Jurkat, Clone E6-1 (cell line): Measurements from ENCODE around the gene CDH23.

Experiments
- DNase-seq: peaks from one replicate; pipeline ENCODE4 v3.0.0-alpha.2; 2011; ENCODE audit warnings: low read depth, low spot score
- H3K4me3 ChIP-seq: 2 replicates; pipeline ENCODE4 v1.5.1; 2011; ENCODE audit warnings: mild to moderate bottlenecking, low read length, control low read depth, moderate library complexity

CDH23 gene

DNA sequence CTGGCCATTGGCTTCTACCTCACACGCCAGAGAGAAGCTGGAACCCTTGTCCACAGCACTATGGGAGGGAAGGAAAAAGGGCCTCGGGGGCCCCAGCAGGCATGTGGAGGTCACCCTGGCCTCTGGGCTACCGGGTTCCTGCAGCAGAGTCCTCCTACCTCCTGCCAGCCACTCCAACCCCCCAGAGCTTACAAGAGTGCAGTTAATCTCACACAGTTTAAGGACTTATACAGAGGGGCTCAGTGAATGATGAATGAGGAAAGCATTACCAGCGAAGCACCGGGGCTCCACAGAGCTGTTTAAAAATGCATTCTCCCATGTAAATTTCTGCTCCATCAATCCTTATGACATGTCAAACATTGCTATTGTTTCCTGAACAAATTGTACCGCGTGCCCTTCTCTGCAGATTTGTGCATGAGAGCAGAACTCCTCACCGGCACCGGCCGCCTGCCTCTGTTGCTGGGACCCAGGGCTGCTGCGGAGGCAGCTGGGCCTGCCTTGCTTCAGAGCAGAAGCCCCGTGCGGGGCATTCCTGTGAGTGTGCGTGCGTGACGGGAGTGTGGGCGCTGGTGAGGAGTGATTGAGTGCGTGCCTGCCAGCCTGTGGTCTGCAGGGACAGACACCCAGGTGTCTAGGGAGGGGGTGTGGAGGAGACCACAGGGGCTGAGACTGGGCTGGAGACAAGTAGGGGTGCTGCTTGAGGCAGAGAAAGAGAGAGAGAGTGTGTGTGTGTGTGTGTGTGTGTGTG, 270.1 kb downstream of the CDH23 start:
- no peak overlapping the region for H3K4me3 ChIP-seq
- DNase-seq: peak; percentile 42

DNA sequence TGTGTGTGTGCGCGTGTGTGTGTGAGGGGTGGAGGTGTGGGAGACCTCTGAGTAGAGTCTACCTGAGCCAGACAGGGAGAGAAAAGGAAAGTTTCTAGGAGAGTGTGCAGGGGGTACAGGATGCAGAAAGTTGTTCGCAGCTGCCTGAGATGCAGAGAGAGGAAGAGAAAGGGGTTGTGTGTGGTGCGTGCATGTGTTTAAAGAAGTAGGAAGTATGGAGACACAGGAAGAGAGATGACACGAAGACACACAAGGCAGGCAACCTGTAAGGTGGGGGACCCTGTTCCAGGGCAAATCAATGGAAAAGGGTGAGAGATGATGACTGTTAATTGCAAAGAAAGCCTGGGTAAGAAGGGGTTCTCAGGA, 270.6 kb downstream of the CDH23 start:
- no peak overlapping the region for H3K4me3 ChIP-seq
- peak; percentile 35 for DNase-seq

DNA sequence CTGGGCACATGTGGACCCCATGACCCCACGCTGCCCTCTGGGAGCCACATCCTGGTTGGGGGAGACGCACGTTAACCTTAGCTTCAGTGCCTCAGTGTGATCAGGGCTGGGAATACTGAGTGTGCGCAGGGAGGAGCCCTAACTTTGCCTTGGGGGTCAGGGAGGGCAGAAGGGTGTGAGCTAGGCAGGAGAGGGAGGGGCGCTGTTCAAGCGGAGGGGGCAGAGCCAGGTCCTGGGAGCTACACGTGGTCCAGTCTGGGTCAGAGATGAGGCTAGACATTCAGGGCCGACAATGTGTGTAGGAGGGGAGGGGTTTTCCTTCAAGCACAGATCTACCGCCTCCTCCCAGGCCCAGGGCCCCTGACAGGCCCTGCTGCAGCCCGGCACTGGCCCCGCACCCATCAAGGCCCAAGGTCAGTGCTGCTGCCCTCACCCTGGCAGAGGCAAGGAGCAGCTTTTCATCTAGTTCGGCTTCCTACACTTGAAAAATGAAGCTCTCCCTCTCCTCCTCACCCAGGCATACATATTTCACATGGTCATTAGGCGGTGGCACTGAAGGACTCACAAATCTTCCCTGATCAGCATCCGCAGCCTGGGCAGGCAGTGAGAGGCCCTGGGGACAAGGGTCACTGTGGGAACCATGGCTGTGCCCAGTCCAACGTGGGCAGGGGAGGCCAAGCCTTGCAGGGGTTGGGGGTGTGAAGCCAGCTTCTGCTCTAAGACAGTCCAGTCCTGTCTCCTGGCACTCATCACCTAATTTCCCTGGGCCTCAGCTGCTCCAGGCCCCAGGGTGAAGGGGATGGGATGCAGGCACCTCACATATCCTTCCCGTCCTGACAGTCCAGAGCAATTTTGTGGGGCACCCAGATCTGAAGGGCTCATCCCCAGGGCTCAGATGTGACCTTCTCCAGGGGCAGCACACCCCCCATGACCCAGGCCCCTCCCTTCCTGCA, 275.6 kb downstream of the CDH23 start:
- no peak overlapping the region for H3K4me3 ChIP-seq
- no peak for DNase-seq

DNA sequence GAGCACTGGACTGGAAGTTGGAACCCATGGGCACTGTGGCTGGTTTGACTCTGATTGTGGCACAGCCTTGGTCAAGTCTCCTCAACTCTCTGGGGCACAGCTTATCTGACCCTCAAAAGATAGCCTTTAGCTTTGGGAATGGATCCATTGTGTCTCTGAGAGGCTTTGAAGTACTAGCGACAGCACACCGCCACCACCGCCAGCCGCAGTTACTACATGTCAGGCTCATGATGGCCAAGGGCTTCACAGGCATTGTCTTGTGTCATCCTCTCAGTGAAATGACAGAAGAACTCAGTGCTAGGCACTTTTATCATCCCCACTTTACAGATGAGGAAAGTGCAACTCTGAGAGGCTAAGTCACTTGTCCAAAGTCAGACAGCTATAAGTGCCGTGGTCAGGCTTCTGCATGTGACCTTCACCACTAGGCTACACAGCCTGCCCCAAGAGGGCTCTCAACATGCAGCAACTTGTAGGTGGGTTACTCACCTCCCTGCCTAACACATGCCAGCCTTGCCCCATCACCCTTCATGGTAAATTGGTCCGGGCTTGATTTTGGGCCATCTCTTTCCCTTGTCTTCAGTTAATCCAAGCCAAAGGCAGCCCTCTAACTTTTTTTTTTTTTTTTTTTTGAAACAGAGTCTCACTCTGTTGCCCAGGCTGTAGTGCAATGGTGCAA, 278.7 kb downstream of the CDH23 start:
- no peak for DNase-seq
- H3K4me3 ChIP-seq: no peak overlapping the region

DNA sequence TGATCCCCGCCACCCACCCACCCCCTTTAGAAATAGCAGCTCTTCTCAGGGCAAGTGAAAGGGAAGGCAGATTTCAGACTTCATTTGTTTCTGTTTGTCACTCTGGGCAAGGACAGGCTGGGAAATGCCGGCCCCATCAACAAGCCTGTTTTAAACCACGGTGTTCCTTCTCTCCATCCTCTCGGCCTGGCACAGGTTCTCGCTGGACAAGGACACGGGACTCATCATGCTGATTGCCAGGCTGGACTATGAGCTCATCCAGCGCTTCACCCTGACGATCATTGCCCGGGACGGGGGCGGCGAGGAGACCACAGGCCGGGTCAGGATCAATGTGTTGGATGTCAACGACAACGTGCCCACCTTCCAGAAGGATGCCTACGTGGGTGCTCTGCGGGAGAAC, 280.5 kb downstream of the CDH23 start:
- no peak overlapping the region for H3K4me3 ChIP-seq

DNA sequence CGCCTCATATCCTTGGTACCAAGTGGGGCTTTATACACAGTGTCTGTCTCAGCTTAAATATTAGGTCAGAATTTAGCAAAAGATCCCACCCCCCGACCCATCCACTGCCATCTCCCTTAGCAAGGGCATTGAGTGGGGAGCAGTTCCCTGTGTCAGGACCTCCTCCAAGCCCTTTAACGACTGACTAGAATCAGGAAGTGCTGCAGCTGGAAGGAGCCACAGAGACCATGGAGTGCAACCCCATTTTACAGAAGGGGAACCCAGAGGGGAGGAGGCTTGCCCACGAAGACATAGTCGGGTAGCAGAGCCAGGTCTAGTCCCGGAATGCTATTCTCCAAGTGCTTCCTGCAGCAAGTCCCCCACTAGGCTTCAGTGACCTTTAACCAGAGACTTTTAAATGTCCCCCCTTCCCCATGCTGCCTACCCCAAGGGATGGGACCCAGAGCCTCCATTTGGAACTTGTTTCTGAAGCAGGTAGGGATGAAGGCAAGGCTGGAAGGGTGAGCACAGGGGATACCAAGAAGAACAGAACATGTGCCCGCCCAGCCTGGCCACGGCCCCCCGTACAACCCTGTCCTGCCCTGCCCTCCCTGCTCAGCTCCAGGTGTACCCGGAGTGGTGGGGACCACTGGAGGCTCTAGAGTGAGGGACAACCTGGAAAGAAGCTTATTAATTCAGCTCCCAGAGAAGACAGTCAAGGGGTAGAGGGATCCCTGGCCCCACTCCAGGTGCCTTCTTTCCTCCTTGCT, 281.5 kb downstream of the CDH23 start:
- DNase-seq: no peak
- no peak overlapping the region for H3K4me3 ChIP-seq

More for the DNA sequence above, 280.5 kb downstream of the CDH23 start:
- DNase-seq: no peak

DNA sequence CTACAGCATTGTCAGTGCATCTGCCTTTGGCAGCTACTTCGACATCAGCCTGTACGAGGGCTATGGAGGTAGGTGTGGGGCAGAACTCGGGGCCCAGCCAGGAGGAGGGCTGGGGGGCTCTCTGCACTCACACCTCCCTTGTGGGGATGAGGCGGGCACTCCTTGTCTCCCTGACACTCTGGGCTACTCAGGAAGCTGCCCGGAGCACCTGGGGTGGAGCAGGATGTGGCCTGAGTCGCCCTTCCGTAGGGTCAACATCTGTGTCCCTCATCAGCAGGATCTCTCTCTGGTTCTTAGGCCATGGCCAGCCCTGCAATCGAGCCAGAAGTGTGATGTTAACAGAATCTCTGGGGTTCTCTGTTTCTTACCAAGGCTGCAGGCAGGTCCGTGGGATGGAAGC, 282.7 kb downstream of the CDH23 start:
- no peak for DNase-seq
- H3K4me3 ChIP-seq: no peak overlapping the region

DNA sequence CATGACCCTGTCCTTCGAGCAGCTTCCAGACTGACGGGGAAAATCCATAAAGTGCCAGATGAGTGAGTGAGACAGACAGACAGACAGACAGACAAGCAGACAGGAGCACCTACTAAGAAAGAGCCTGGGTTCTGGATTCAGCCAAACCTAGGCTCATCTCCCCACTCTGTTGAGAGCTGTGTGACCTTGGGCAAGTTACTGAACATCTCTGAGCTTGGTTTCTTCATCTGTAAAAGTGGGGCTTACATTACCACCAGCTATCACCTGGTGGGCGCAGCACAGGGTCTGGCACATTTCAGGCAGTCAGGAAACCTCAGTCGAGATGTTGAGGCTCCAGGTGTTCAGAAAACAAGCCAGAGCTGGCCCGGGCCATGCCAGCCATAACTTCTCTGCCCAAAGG, 285.3 kb downstream of the CDH23 start:
- no peak overlapping the region for H3K4me3 ChIP-seq
- DNase-seq: no peak

DNA sequence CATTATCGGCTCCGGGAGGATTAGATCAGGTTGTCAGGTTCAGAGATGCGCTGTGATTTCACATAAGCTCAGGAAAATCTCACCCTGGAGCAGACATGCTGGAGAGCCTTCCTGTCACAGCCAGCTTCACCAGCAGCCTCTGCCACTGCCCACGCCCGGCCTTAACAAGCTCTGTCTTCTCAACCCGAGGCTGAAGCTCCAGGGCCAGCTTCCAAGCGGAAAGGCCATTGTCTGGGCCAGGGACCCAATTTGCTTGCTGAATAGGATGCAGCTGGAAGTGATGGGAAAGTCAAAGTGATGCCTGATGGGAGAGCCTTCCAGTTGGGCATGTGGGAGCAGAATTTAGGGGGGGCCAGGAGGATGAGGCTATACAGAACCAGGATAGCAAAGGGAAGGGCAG, 286.6 kb downstream of the CDH23 start:
- no peak for DNase-seq
- H3K4me3 ChIP-seq: no peak overlapping the region

DNA sequence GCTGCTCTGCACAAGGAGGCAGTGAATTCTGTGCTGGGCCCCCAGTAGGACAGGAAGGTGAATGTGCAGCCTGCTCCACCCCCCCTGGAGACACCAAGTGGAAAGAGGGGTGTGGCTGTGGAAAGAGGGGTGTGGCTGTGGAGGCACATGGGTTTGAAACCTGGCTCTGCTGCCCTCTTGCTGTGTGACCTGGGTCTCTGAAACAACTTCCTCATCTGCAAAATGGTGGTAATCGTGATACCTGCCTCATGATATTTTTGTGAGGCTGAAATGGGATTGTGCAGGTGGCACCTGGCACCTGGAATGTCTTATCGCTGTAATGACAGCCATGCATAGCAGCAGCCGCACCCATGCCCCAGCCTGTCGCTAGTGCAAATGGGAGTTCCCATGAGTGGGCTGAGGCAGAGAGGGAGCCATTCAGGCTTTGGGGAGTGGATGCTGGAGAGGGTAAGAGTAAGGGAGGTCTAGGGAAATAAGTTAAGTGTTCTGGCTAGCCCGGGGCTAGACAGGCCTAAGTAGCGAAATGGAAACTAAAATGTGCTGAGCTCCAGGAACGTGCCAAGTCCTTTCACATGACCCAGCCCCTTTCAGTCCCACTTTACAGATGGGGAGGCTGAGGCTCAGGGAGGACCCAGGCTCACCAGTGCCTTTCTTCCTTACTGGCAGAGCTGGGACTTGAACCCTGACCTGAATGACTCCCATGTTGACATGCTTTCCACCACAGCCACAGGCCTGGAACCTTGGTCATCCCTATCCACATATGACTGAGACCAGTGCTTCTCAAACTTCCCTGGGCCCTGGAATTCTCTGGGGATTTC, 287.8 kb downstream of the CDH23 start:
- peak; percentile 33 for DNase-seq
- H3K4me3 ChIP-seq: no peak overlapping the region

DNA sequence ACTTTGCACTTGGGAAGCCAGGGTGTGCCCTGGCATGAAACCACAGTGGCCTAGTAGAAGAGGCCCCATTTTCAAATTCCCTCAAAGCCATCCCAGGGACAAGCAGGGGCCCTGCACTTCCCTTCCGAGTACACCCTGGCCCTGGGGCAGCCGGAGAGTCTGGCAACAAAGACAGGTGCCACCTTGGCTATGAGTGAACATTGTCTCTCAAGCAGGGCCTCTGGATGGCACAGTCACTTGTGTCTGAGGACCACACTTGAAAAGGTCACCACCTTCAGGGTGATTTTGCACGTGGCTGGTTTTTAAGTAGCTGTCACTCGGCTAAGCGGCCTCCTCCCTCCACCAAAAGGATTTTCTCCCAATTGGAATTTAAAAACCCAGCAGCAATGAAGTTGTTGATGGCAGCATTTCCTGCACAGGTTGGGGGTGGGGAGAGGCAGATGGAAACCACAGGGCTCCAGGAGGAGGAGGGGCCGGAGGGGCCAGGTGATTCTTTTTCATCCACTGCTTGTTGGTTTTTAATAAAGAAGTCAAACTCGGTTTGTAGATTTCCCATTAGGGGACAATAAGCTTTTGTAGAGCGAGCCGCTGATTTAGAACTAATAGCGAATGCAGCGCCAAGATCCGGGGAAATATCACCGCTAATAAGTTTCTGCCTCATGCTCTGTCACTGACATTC, 289.0 kb downstream of the CDH23 start:
- no peak for DNase-seq

DNA sequence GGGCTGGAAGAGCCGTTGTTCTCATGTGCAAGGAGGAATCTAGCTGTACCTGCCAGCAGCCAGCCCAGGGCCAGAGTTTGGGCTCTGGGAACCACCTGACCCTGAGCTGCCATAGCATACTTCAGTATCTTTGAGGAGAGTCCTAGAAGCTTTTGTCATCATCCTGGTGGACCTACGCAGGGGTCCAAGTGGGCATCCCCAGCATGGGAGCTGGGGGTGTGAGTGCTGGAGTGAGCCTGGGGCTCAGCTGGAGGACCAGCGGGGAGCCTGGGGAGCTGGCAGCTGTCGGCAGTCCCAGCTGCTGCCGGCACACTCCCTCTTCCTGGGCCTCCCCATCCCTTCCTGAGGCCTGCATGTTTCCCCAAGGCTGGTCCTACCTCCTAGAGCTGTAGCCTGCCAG, 290.4 kb downstream of the CDH23 start:
- no peak overlapping the region for H3K4me3 ChIP-seq
- no peak for DNase-seq

More for the DNA sequence above, 289.0 kb downstream of the CDH23 start:
- H3K4me3 ChIP-seq: no peak overlapping the region

DNA sequence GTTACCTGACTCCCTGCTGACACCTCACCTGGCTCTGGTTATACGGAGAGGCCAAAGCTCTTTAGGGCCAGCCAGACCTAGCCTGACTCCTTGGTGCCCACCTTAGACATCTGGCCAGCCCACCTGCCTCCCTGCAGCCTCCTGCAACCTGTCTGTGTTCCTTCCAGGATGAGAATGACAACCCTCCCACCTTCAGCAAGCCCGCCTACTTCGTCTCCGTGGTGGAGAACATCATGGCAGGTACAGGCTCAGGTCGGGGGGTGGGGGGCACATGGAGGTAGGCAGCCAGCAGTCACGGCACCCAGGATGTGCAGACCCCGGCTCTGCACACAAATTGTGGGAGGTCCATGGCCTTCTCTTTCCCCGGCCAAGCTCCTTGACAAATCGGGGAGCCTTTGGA, 290.8 kb downstream of the CDH23 start:
- no peak overlapping the region for H3K4me3 ChIP-seq
- no peak for DNase-seq

DNA sequence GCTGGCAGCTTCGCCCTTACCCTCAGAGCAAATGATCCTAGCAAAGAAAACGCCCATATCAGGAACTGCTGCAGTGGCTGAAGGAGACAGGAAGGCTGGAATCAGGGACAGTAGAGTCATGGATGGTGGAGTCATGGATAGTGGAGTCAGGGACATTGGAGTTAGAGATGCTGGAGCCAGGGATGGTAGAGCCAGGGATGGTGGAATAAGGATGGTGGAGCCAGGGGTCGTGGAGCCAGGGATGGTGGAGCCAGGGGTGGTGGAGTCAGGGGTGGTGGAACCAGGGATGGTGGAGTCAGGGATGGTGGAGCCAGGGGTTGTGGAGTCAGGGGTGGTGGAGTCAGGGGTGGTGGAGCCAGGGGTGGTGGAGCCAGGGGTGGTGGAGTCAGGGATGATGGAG, 291.5 kb downstream of the CDH23 start:
- no peak overlapping the region for H3K4me3 ChIP-seq
- DNase-seq: no peak

DNA sequence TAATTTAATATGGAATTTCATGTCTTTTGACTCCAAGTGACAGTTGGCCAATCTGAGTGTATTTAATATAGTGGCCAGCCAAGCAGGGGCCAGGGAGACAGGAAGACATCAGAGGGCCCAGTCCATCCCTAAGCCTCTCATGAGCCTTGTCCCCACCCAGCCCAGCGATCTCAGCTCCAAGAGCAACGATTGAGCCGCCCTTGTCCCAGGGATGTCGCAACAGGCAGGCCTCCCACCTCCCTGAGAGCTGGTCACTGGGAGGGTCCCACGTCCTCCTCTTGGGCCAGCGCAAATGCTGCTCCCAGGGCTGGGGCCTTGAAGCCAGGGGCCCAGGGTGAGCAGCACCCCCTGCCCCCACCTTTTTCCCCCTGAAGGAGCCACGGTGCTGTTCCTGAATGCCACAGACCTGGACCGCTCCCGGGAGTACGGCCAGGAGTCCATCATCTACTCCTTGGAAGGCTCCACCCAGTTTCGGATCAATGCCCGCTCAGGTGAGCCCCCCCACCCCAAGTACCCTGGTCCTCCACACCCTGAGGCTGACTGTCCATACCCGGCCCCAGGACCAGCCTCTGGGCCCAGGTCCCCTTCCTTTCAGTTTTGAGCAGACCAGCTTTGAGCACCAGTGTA, 293.5 kb downstream of the CDH23 start:
- H3K4me3 ChIP-seq: no peak overlapping the region
- DNase-seq: no peak

DNA sequence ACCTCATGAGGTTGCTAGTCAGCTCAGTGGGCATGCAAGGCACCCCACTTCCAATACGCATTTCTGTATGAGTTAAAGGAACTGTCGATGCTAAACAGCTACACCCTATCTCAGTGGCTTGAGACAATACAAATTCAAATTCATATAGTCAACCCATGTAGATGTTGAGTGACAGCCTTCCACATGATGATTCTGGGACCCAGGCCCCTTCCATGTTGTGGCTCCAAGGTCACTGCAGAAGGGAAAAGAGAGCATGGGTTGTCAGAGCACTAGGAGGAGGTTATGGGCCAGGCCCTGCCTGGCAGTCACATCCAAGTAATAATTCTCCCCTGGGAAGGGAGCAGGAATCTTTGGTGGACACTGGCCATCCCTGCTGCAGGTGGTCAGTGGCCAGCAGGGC, 294.7 kb downstream of the CDH23 start:
- no peak for DNase-seq
- H3K4me3 ChIP-seq: no peak overlapping the region

DNA sequence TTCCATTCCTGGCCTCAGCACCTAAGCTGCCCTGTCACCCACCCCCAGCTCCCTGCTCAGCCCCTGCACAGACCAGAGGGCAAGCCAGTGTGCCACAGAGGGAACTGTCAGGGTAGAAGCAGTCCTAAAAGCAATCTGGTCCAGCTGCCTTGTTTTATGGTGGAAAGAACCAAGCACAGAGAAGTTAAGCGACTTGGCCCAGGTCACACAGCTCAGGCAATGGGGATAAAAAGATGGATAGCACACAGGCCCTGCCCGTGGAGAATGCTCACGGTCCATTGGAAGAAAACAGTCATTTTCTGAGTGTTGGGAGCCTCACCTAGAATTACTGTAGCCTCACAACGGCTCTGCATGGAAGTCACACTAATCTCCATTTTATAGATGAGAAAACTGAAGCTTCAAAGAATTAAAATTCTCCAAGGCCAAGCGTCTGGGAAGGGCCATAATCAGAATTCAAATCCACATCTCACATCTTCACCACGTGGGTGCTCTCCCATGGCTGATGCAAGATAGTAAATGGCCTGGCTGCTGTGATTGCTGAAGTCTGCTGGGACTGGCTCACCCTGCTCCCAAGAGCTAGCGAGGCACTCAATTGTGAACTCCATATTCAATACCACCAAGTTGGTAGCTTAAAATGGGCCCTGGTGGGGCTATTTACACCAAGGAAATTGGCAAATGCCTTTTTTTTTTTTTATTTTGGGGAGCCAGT, 296.0 kb downstream of the CDH23 start:
- no peak for DNase-seq
- H3K4me3 ChIP-seq: no peak overlapping the region
